Measurements from ENCODE around the gene DNAL4.
A peak's percentile ranks its signal among the peaks of the same experiment; 100 is the strongest.

DNAL4 gene

GRCh38 chr22:38766076-38766777 lies 27.7 kb downstream of the DNAL4 start:
- TF ChIP-seq CTCF (IDR thresholded peaks at IDR 0.05; ENCODE audit: insufficient read depth, low read depth, low read length, missing control alignments), result peak; percentile 90
- H3K4me3 ChIP-seq (ENCODE audit: low read length), result no peak overlapping the region
- DNase-seq (ENCODE audit: low read depth), result peak; percentile 86

- no peak for TF ChIP-seq CTCF (IDR thresholded peaks at IDR 0.05; ENCODE audit: insufficient read depth, low read depth, low read length, missing control alignments)
- DNase-seq (ENCODE audit: low read depth), result no peak
- no peak overlapping the region for H3K4me3 ChIP-seq (ENCODE audit: low read length)
Observed at GRCh38 chr22:38762551-38762983, 31.4 kb downstream of the DNAL4 start.

- H3K4me3 ChIP-seq (ENCODE audit: low read length), result no peak overlapping the region
- no peak for DNase-seq (ENCODE audit: low read depth)
- TF ChIP-seq CTCF (IDR thresholded peaks at IDR 0.05; ENCODE audit: insufficient read depth, low read depth, low read length, missing control alignments), result no peak
Observed at GRCh38 chr22:38761202-38762162, 32.5 kb downstream of the DNAL4 start.

- DNase-seq (ENCODE audit: low read depth), result no peak
- no peak overlapping the region for H3K4me3 ChIP-seq (ENCODE audit: low read length)
- TF ChIP-seq CTCF (IDR thresholded peaks at IDR 0.05; ENCODE audit: insufficient read depth, low read depth, low read length, missing control alignments), result no peak
Observed at GRCh38 chr22:38760477-38761201, 33.3 kb downstream of the DNAL4 start.

GRCh38 chr22:38759005-38759404 lies 34.9 kb downstream of the DNAL4 start:
- TF ChIP-seq CTCF (IDR thresholded peaks at IDR 0.05; ENCODE audit: insufficient read depth, low read depth, low read length, missing control alignments), result no peak
- no peak overlapping the region for H3K4me3 ChIP-seq (ENCODE audit: low read length)
- DNase-seq (ENCODE audit: low read depth), result no peak

GRCh38 chr22:38758276-38758945 lies 35.5 kb downstream of the DNAL4 start:
- no peak for TF ChIP-seq CTCF (IDR thresholded peaks at IDR 0.05; ENCODE audit: insufficient read depth, low read depth, low read length, missing control alignments)
- H3K4me3 ChIP-seq (ENCODE audit: low read length), result no peak overlapping the region
- no peak for DNase-seq (ENCODE audit: low read depth)
